ENCODE measurements around the gene DAPK1. TPM values are rescaled to one million over a fixed set of nuclear protein-coding genes. Genes with fewer than 3 reads are reported as not detected.

Gene DAPK1
- total and polyA plus RNA-seq, 10 of the 15 experiments (the other 5 are each of a cell fraction or from before 2014, with no cell fraction given) = 8.2 to 94.7 (median 51.6) TPM

DNA sequence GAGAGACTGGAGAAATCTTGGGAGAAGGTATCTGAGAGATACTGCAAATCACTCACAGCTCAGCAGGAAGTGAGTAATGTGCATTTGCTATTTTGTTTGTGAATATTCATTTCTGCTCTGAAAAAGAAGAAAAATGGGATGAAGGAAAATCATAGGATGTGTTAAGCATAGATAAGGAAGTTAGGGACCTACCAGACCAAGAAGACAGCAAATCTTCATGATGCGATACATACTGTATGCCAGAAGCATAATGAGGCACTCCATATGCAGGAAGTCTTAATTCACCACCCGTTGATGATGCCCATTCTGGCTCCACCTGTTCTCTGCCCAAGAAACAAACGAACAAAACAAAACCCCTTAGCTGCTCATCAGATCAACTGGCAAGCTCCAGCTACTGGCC lies 6.1 kb upstream of the DAPK1 start:
- FAIRE-seq (no peak), DNase-seq (ENCODE audit: low read depth, low spot score) (no peak), ATAC-seq (no peak)
- no peaks in the 10 kb centered on the region for H3K4me1 ChIP-seq (ENCODE audit: control insufficient read depth, insufficient read depth, low read length)
- SMC1A ChIA-PET (ENCODE audit: uncharacterized antibody, unreplicated experiment) = interaction anchor here (0.9 kb wide), 1 partner anchor 10 kb away, joined by 6 read pairs; no protein-coding TSS in a partner anchor
- H3K27me3 ChIP-seq (replicated peaks in 1 of 2; ENCODE audit: control insufficient read depth in 2 of 2, insufficient read depth in 2 of 2, low read length in 1 of 2) = no peaks in the 10 kb centered on the region
- H3K9me3 ChIP-seq (replicated peaks; ENCODE audit: control insufficient read depth, insufficient read depth, low read length) = no peaks in the 10 kb centered on the region
- POLR2A ChIA-PET = interaction anchor here (0.6 kb wide), 1 partner anchor 29 kb away, joined by 3 read pairs; no protein-coding TSS in a partner anchor
- no TSS peak for BruUV-seq (replicated peaks)
- WGBS (ENCODE audit: insufficient coverage, insufficient replicate concordance, low lambda C conversion rate, missing lambda C conversion rate) = 35% methylated on average over 3 of the region's 3 CpGs
- intact Hi-C loops (cut with micrococcal nuclease; ENCODE audit: unreplicated experiment) (no loop called here), in situ Hi-C loops (cut with MboI) (no loop called here)
- RAD21 ChIA-PET (ENCODE audit: unreplicated experiment) = no interaction called here
- H4K20me1 ChIP-seq (ENCODE audit: control insufficient read depth, insufficient read depth) = no peaks in the 10 kb centered on the region
- no peak overlapping the region for H3K27ac ChIP-seq (ENCODE audit: control insufficient read depth, insufficient read depth)
- TF ChIP-seq ETV6 (conservative IDR thresholded peaks at IDR 0.05 in 1 of 2, IDR thresholded peaks at IDR 0.05 in 1 of 2; ENCODE audit: borderline replicate concordance in 1 of 2, low read depth in 1 of 2) = no peak
- TF ChIP-seq SMARCA5 (IDR thresholded peaks at IDR 0.05) = no peak
- TF ChIP-seq, protein P1, sequence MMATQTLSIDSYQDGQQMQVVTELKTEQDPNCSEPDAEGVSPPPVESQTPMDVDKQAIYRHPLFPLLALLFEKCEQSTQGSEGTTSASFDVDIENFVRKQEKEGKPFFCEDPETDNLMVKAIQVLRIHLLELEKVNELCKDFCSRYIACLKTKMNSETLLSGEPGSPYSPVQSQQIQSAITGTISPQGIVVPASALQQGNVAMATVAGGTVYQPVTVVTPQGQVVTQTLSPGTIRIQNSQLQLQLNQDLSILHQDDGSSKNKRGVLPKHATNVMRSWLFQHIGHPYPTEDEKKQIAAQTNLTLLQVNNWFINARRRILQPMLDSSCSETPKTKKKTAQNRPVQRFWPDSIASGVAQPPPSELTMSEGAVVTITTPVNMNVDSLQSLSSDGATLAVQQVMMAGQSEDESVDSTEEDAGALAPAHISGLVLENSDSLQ (IDR thresholded peaks at IDR 0.05) = no peak
- TF ChIP-seq, protein P2, sequence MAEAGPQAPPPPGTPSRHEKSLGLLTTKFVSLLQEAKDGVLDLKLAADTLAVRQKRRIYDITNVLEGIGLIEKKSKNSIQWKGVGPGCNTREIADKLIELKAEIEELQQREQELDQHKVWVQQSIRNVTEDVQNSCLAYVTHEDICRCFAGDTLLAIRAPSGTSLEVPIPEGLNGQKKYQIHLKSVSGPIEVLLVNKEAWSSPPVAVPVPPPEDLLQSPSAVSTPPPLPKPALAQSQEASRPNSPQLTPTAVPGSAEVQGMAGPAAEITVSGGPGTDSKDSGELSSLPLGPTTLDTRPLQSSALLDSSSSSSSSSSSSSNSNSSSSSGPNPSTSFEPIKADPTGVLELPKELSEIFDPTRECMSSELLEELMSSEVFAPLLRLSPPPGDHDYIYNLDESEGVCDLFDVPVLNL (IDR thresholded peaks at IDR 0.05; ENCODE audit: low read depth, low read length) = no peak
- TF ChIP-seq, protein P3, sequence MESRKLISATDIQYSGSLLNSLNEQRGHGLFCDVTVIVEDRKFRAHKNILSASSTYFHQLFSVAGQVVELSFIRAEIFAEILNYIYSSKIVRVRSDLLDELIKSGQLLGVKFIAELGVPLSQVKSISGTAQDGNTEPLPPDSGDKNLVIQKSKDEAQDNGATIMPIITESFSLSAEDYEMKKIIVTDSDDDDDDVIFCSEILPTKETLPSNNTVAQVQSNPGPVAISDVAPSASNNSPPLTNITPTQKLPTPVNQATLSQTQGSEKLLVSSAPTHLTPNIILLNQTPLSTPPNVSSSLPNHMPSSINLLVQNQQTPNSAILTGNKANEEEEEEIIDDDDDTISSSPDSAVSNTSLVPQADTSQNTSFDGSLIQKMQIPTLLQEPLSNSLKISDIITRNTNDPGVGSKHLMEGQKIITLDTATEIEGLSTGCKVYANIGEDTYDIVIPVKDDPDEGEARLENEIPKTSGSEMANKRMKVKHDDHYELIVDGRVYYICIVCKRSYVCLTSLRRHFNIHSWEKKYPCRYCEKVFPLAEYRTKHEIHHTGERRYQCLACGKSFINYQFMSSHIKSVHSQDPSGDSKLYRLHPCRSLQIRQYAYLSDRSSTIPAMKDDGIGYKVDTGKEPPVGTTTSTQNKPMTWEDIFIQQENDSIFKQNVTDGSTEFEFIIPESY (IDR thresholded peaks at IDR 0.05) = no peak
- TF ChIP-seq DPF2 (IDR thresholded peaks at IDR 0.05) = no peak
- TF ChIP-seq RAD51 (IDR thresholded peaks at IDR 0.05) = no peak
- no peak for TF ChIP-seq GABPA (IDR thresholded peaks at IDR 0.05; ENCODE audit: low read depth)
- TF ChIP-seq TBL1XR1 (IDR thresholded peaks at IDR 0.05; ENCODE audit: low read depth, low read length) = no peak
- no peak for TF ChIP-seq STAT1 (conservative IDR thresholded peaks at IDR 0.05)
- TF ChIP-seq BHLHE40 (IDR thresholded peaks at IDR 0.05; ENCODE audit: borderline replicate concordance in 1 of 2, low read depth in 2 of 2, low read length in 1 of 2) = no peak
- no peak for TF ChIP-seq HDGF (IDR thresholded peaks at IDR 0.05)
- no peak for TF ChIP-seq PML (IDR thresholded peaks at IDR 0.05; ENCODE audit: low read length)
- H3K4me2 ChIP-seq (ENCODE audit: control insufficient read depth, insufficient read depth) = no peak overlapping the region
- H2AFZ ChIP-seq (ENCODE audit: control insufficient read depth, low read depth, low read length) = no peak overlapping the region
- H3K4me3 ChIP-seq = no peak overlapping the region
- H3K79me2 ChIP-seq (ENCODE audit: control insufficient read depth, insufficient read depth, low read length) = no peaks in the 10 kb centered on the region
- CTCF ChIA-PET = no interaction called here
- H3K9ac ChIP-seq (ENCODE audit: control insufficient read depth, insufficient read depth, low read length) = no peak overlapping the region
- no peaks in the 10 kb centered on the region for H3K36me3 ChIP-seq (ENCODE audit: control insufficient read depth in 2 of 2, insufficient read depth in 2 of 2, low read length in 1 of 2)
